IMR-90 (cell line): Measurements from ENCODE around the gene STK25. TPM values are rescaled to one million over a fixed set of nuclear protein-coding genes. Genes with fewer than 3 reads are reported as not detected.
A peak's percentile ranks its signal among the peaks of the same experiment; 100 is the strongest.

Experiments
- ATAC-seq: fragments of 200-7000 bp; cut with Tn5 transposase; 2 replicates; pipeline ENCODE4 v1.9.1; 2020; ENCODE audit warnings: low read depth, mild to moderate bottlenecking, moderate library complexity
- Bru-seq: library from RNA; stranded (reverse); fragments of 400-500 nt; gene quantifications from one replicate; lab custom pipeline; 2021; lab: Mats Ljungman, UMichigan
- BruChase-seq, 2 experiments: library from RNA; stranded (reverse); fragments of 400-500 nt; gene quantifications; one replicate each; lab custom pipeline; 2021; lab: Mats Ljungman, UMichigan
- BruUV-seq: library from RNA; stranded (reverse); fragments of 400-500 nt; replicated peaks from 2 replicates; lab custom pipeline; 2021; lab: Mats Ljungman, UMichigan
- CTCF ChIA-PET: fragments of 300-600 bp; formaldehyde crosslinking; extraction: SDS; loops from one replicate; lab custom pipeline; 2021; ENCODE audit warnings: antibody characterized with exemption; lab: Yijun Ruan, JAX
- POLR2A ChIA-PET: fragments of 300-600 bp; sonication (Branson Sonifier 250); formaldehyde crosslinking; loops from one replicate; lab custom pipeline; 2022; ENCODE audit warnings: antibody characterized with exemption; ENCODE audit not compliant: unreplicated experiment; lab: Charles Lee
- DNase-seq: peaks from one replicate; pipeline ENCODE4 v3.0.0; 2013
- H2AFZ ChIP-seq: replicated peaks from 2 replicates; pipeline ENCODE3; 2013; ENCODE audit warnings: low read length, mild to moderate bottlenecking; ENCODE audit not compliant: poor library complexity
- H2AK5ac ChIP-seq: 2 replicates; pipeline ENCODE4 v1.6.1; 2013; ENCODE audit warnings: low read depth, low read length, inconsistent platforms
- H2AK9ac ChIP-seq: replicated peaks from 2 replicates; pipeline ENCODE3; 2013; ENCODE audit warnings: mild to moderate bottlenecking, low read depth, low read length, moderate library complexity; ENCODE audit not compliant: poor library complexity
- H2BK120ac ChIP-seq: 2 replicates; pipeline ENCODE4 v1.6.1; 2013; ENCODE audit warnings: low read depth, low read length, inconsistent platforms
- H2BK15ac ChIP-seq: 3 replicates; pipeline ENCODE4 v1.6.1; 2013; ENCODE audit warnings: low read depth, low read length, inconsistent platforms
- H2BK20ac ChIP-seq: 2 replicates; pipeline ENCODE4 v1.6.1; 2013; ENCODE audit warnings: low read depth, mild to moderate bottlenecking, inconsistent platforms, low read length, moderate library complexity
- H2BK5ac ChIP-seq: 2 replicates; pipeline ENCODE4 v1.6.1; 2013; ENCODE audit warnings: mild to moderate bottlenecking, low read depth, low read length, inconsistent platforms; ENCODE audit not compliant: poor library complexity, severe bottlenecking
- H3K14ac ChIP-seq: replicated peaks from 2 replicates; pipeline ENCODE4 v1.6.1; 2013; ENCODE audit warnings: low read depth, low read length, inconsistent platforms
- H3K18ac ChIP-seq: 2 replicates; pipeline ENCODE4 v1.6.1; 2013; ENCODE audit warnings: low read depth, low read length, control low read depth
- H3K23ac ChIP-seq: 2 replicates; pipeline ENCODE4 v1.6.1; 2013; ENCODE audit warnings: low read depth, low read length, inconsistent platforms
- H3K27ac ChIP-seq: 2 replicates; pipeline ENCODE4 v1.5.1; 2013; ENCODE audit warnings: mild to moderate bottlenecking, control low read depth, low read length; ENCODE audit not compliant: insufficient read depth
- H3K27me3 ChIP-seq: 2 replicates; pipeline ENCODE4 v1.6.1; 2013; ENCODE audit warnings: low read length; ENCODE audit not compliant: control insufficient read depth, insufficient read depth
- H3K36me3 ChIP-seq: 2 replicates; pipeline ENCODE4 v1.6.1; 2013; ENCODE audit warnings: low read length, mixed read lengths; ENCODE audit not compliant: control insufficient read depth, insufficient read depth
- H3K4ac ChIP-seq: 2 replicates; pipeline ENCODE4 v1.6.1; 2013; ENCODE audit warnings: low read depth, low read length, inconsistent platforms
- H3K4me1 ChIP-seq: 2 replicates; pipeline ENCODE4 v1.6.1; 2013; ENCODE audit warnings: low read length, mixed read lengths; ENCODE audit not compliant: control insufficient read depth, insufficient read depth
- H3K4me2 ChIP-seq: 2 replicates; pipeline ENCODE4 v1.6.1; 2013; ENCODE audit warnings: low read depth, mild to moderate bottlenecking, control low read depth, low read length, moderate library complexity
- H3K4me3 ChIP-seq: 2 replicates; pipeline ENCODE4 v1.5.1; 2013; ENCODE audit warnings: low read depth, mild to moderate bottlenecking, control low read depth, low read length, moderate library complexity; ENCODE audit not compliant: insufficient read depth
- H3K56ac ChIP-seq: 2 replicates; pipeline ENCODE4 v1.6.1; 2013; ENCODE audit warnings: low read length, inconsistent platforms; ENCODE audit not compliant: insufficient read depth; ENCODE audit errors: extremely low read depth
- H3K79me1 ChIP-seq, 2 experiments: 2 replicates each; pipeline ENCODE4 v1.6.1; 2013; ENCODE audit warnings: low read length in 2 of 2, inconsistent platforms in 1 of 2, low read depth in 1 of 2
- H3K9ac ChIP-seq: 2 replicates; pipeline ENCODE4 v1.6.1; 2013; ENCODE audit warnings: low read depth, low read length, control low read depth
- H3K9me1 ChIP-seq: 2 replicates; pipeline ENCODE4 v1.6.1; 2013; ENCODE audit warnings: low read length, inconsistent platforms; ENCODE audit not compliant: insufficient read depth
- H3K9me3 ChIP-seq: 2 replicates; pipeline ENCODE4 v1.6.1; 2013; ENCODE audit warnings: low read length; ENCODE audit not compliant: control insufficient read depth, insufficient read depth
- H4K20me1 ChIP-seq: 2 replicates; pipeline ENCODE4 v1.6.1; 2013; ENCODE audit warnings: low read length, inconsistent platforms; ENCODE audit not compliant: insufficient read depth
- H4K5ac ChIP-seq: 2 replicates; pipeline ENCODE4 v1.6.1; 2013; ENCODE audit warnings: mild to moderate bottlenecking, low read depth, low read length, control low read depth
- H4K8ac ChIP-seq, 2 experiments: 2 replicates each; pipeline ENCODE4 v1.6.1; 2013; ENCODE audit warnings: low read depth in 2 of 2, low read length in 2 of 2, control low read depth in 1 of 2, inconsistent platforms in 1 of 2
- H4K91ac ChIP-seq: 2 replicates; pipeline ENCODE4 v1.6.1; 2013; ENCODE audit warnings: low read depth, low read length, inconsistent platforms; ENCODE audit not compliant: insufficient read depth
- BHLHE40 ChIP-seq: fragments of 150-350 bp; IDR thresholded peaks from 2 replicates; pipeline ENCODE4 v1.6.1; 2016; ENCODE audit warnings: mild to moderate bottlenecking, low read depth, low read length
- CEBPB ChIP-seq: IDR thresholded peaks from 2 replicates; pipeline ENCODE4 v1.6.1; 2012; ENCODE audit warnings: low read depth, low read length, improper control_type of control experiment
- ELK1 ChIP-seq: fragments of 150-350 bp; IDR thresholded peaks from 2 replicates; pipeline ENCODE4 v1.6.1; 2016; ENCODE audit warnings: low read depth, mild to moderate bottlenecking, low read length, moderate library complexity, borderline replicate concordance
- FOS ChIP-seq: fragments of 150-350 bp; IDR thresholded peaks from 2 replicates; pipeline ENCODE4 v1.6.1; 2016; ENCODE audit warnings: low read depth, low read length
- MAZ ChIP-seq: IDR thresholded peaks from 2 replicates; pipeline ENCODE4 v1.6.1; 2012; ENCODE audit warnings: low read depth, mild to moderate bottlenecking, low read length, improper control_type of control experiment, moderate library complexity, borderline replicate concordance
- MXI1 ChIP-seq: IDR thresholded peaks from 2 replicates; pipeline ENCODE4 v1.6.1; 2012; ENCODE audit warnings: low read depth, mild to moderate bottlenecking, low read length, moderate library complexity, borderline replicate concordance
- NFE2L2 ChIP-seq: fragments of 150-350 bp; IDR thresholded peaks from 2 replicates; pipeline ENCODE4 v1.6.1; 2016; ENCODE audit warnings: low read depth, mild to moderate bottlenecking, low read length
- POLR2A ChIP-seq: IDR thresholded peaks from 2 replicates; pipeline ENCODE4 v1.6.1; 2012; ENCODE audit warnings: mild to moderate bottlenecking, low read depth, low read length
- RAD21 ChIP-seq: IDR thresholded peaks from 2 replicates; pipeline ENCODE4 v1.6.1; 2012; ENCODE audit warnings: low read length, improper control_type of control experiment
- RCOR1 ChIP-seq: IDR thresholded peaks from 2 replicates; pipeline ENCODE4 v1.6.1; 2012; ENCODE audit warnings: mild to moderate bottlenecking, low read length, improper control_type of control experiment; ENCODE audit not compliant: insufficient replicate concordance
- RFX5 ChIP-seq: IDR thresholded peaks from 2 replicates; pipeline ENCODE4 v1.8.0; 2012; ENCODE audit warnings: low read depth, mild to moderate bottlenecking, low read length, moderate library complexity
- SMC3 ChIP-seq: fragments of 150-350 bp; IDR thresholded peaks from 2 replicates; pipeline ENCODE4 v1.6.1; 2016; ENCODE audit warnings: low read depth, mild to moderate bottlenecking, antibody characterized with exemption, low read length, moderate library complexity
- WGBS, 2 experiments: methylation state at CpG; one replicate each; pipeline versions ENCODE4 v1.1.5 to v1.1.7; 2013; ENCODE audit warnings: missing lambda C conversion rate in 2 of 2; ENCODE audit not compliant: insufficient read length in 1 of 2; ENCODE audit errors: extremely low coverage in 2 of 2; 5-methylcytosine and 5-hydroxymethylcytosine counted together
- dilution Hi-C: fragments of 300-500 bp; cut with HindIII; formaldehyde crosslinking; loops from one replicate; pipeline ENCODE4 v1.14.3; 2018; ENCODE audit warnings: low sequenced_read_pairs; ENCODE audit not compliant: unreplicated experiment
- in situ Hi-C: fragments of 300-500 bp; cut with MboI; formaldehyde crosslinking; loops from 3 replicates; pipeline ENCODE4 v1.14.3; 2019; ENCODE audit warnings: low sequenced_read_pairs, inconsistent platforms, mixed read lengths
- intact Hi-C: fragments of 100-400 bp; cut with micrococcal nuclease; formaldehyde crosslinking; loops from 2 replicates; pipeline ENCODE4 v1.10.0; 2022
- long read RNA-seq: library from polyadenylated mRNA; unstranded; transcript quantifications from one replicate; pipeline ENCODE4 v2.0.0, GENCODE V29; 2021; ENCODE audit not compliant: unreplicated experiment
- polyA plus RNA-seq, 3 experiments: library from polyadenylated mRNA; depleted of rRNA; stranded (reverse); fragments of >200 nt; gene quantifications; 2 replicates each; pipeline ENCODE4 v1.2.3, GENCODE V29; 2012; ENCODE audit warnings: low replicate concordance in 1 of 3
- total RNA-seq: library from RNA; depleted of rRNA; stranded (reverse); fragments of >200 nt; gene quantifications from 2 replicates; pipeline ENCODE4 v1.2.3, GENCODE V29; 2012; rRNA removed

STK25 gene
- total RNA-seq (203 and 258 TPM in 2 replicates), polyA plus RNA-seq (2012; rRNA removed) (392 and 417 TPM in 2 replicates), Bru-seq, nascent RNA (percentile 73 among the genes with signal in this experiment), BruChase-seq, experiment 1, labeled RNA remaining after a 6-hour chase (percentile 83 among the genes with signal in this experiment), BruChase-seq, experiment 2, labeled RNA remaining after a 2-hour chase (percentile 85 among the genes with signal in this experiment)
- polyA plus RNA-seq (2012; cell fraction: cytosol; rRNA removed), result 289 and 326 TPM in 2 replicates
- polyA plus RNA-seq (2012; cell fraction: nucleus; rRNA removed; ENCODE audit: low replicate concordance), result 774 and 1,419 TPM in 2 replicates
- long read RNA-seq, full-length matches to known transcripts, result 124 of 198 reads
- long read RNA-seq, partial matches to known transcripts, result 30 of 198 reads
- long read RNA-seq, other reads (novel, unspliced or antisense), result 44 of 198 reads

- Histone ChIP-seq H3K9ac (peak within 1 kb of the TSS; percentile 70), H3K36me3 (peaks cover 3% of the 10 kb centered on the region; the same call in 1 of the 2 replicates), H3K4ac (peak within 1 kb of the TSS; percentile 98), H3K23ac (peak within 1 kb of the TSS; percentile 76), H3K4me3 (peak within 1 kb of the TSS; percentile 92), H3K14ac (peak within 1 kb of the TSS; percentile 97), H2AK5ac (peak within 1 kb of the TSS; percentile 98), H2AFZ (peak within 1 kb of the TSS; percentile 95), H2BK15ac (peak within 1 kb of the TSS; percentile 70; the same call in 2 of the 3 replicates), H2BK20ac (no peak within 1 kb of the TSS), H4K5ac (peak within 1 kb of the TSS; percentile 97), H3K9me3 (no peaks in the 10 kb centered on the region), H3K4me2 (peak within 1 kb of the TSS; percentile 87), H2BK5ac (peak within 1 kb of the TSS; percentile 78), H3K27ac (peak within 1 kb of the TSS; percentile 77), H3K79me1 (peaks cover 11 to 54% of the 10 kb centered on the region in 2 experiments; a peak in 3 of 4 replicates), H4K20me1 (peaks cover 44% of the 10 kb centered on the region), H3K18ac (peak within 1 kb of the TSS; percentile 41; the same call in 1 of the 2 replicates), H4K91ac (peak within 1 kb of the TSS; percentile 76), H2BK120ac (peak within 1 kb of the TSS; percentile 28; the same call in 1 of the 2 replicates), H4K8ac (peak within 1 kb of the TSS; percentile 98 to 99), H2AK9ac (peak within 1 kb of the TSS; percentile 99), H3K56ac (peak within 1 kb of the TSS; percentile 71), H3K27me3 (no peaks in the 10 kb centered on the region), H3K9me1 (peaks cover 31% of the 10 kb centered on the region), H3K4me1 (peaks cover 17% of the 10 kb centered on the region)
- WGBS, 2 experiments, result 1% methylated on average over 46 of the region's 122 CpGs; no CpG with 5 or more reads in 1 of the 2 experiments
- in situ Hi-C loops, result no loop called here
- BruUV-seq, result no TSS peak
- ATAC-seq (peak; percentile 97), DNase-seq (peak; percentile 98)
- ChIA-PET POLR2A (interaction anchor here (0.6 kb wide), 1 partner anchor 47 kb away, joined by 3 read pairs; no protein-coding TSS in a partner anchor), CTCF (interaction anchor here (1.2 kb wide), 1 partner anchor 50 kb away, joined by 3 read pairs; the partner anchor contains the start of gene BOK)
- intact Hi-C loops, result loop anchor here (1.0 to 5.0 kb wide), 5 partner anchors 51 to 236 kb away; partner anchors contain the start of genes ATG4B, FARP2 and THAP4
- dilution Hi-C loops, result no loop called here
- TF ChIP-seq SMC3 (no peak), BHLHE40 (0 out of 2 replicates have a peak, but pooled peaks have one; percentile 5), RCOR1 (no peak), ELK1 (no peak), MAZ (peak; percentile 98), RAD21 (no peak), POLR2A (peak; percentile 51; the same call in 1 of the 2 replicates), MXI1 (peak; percentile 79; the same call in 1 of the 2 replicates), RFX5 (no peak), NFE2L2 (no peak), FOS (0 out of 2 replicates have a peak, but pooled peaks have one; percentile 15), CEBPB (no peak)
These were observed at the start of gene STK25 for GRCh38 chr2:241508240-241509154. STK25 (minus strand) TSS chr2:241508584; CDS start chr2:241508035, 549 bp downstream.
